GM23338 (cell line): ENCODE measurements around the gene HTR4. TPM values are rescaled to one million over a fixed set of nuclear protein-coding genes. Genes with fewer than 3 reads are reported as not detected.

Experiments
- ATAC-seq: fragments of 200-7000 bp; cut with Tn5 transposase; 3 replicates; pipeline ENCODE4 v1.9.1; 2020
- DNase-seq: peaks from one replicate; pipeline ENCODE4 v3.0.0-alpha.2; 2015; ENCODE audit warnings: low spot score
- H2AFZ ChIP-seq: fragments of 200-600 bp; sonication (generic); 2 replicates; pipeline ENCODE4 v1.8.0; 2016; ENCODE audit warnings: antibody characterized with exemption, mild to moderate bottlenecking, moderate library complexity
- H3F3A ChIP-seq: fragments of 200-600 bp; sonication (generic); replicated peaks from 2 replicates; pipeline ENCODE4 v1.8.0; 2017; ENCODE audit warnings: antibody characterized with exemption, mixed run types, low read depth
- H3K27ac ChIP-seq: fragments of 200-600 bp; sonication (generic); 2 replicates; pipeline ENCODE4 v1.6.1; 2016; ENCODE audit warnings: low read depth
- H3K27me3 ChIP-seq: fragments of 200-600 bp; sonication (generic); 2 replicates; pipeline ENCODE4 v1.8.0; 2016; ENCODE audit warnings: mild to moderate bottlenecking, mixed run types, moderate library complexity; ENCODE audit not compliant: insufficient read depth
- H3K36me3 ChIP-seq: fragments of 200-600 bp; sonication (generic); 2 replicates; pipeline ENCODE4 v1.8.0; 2016; ENCODE audit warnings: mild to moderate bottlenecking; ENCODE audit not compliant: insufficient read depth
- H3K4me1 ChIP-seq: fragments of 200-600 bp; sonication (generic); 2 replicates; pipeline ENCODE4 v1.8.0; 2016; ENCODE audit warnings: mild to moderate bottlenecking, moderate library complexity; ENCODE audit not compliant: insufficient read depth
- H3K4me2 ChIP-seq: fragments of 200-600 bp; sonication (generic); 2 replicates; pipeline ENCODE4 v1.7.1; 2017; ENCODE audit warnings: mixed run types
- H3K4me3 ChIP-seq: fragments of 200-600 bp; sonication (generic); 2 replicates; pipeline ENCODE4 v1.6.1; 2016; ENCODE audit warnings: mixed run types
- H3K79me2 ChIP-seq: fragments of 200-600 bp; sonication (generic); replicated peaks from 2 replicates; pipeline ENCODE4 v1.8.0; 2017; ENCODE audit warnings: mild to moderate bottlenecking; ENCODE audit not compliant: insufficient read depth
- H3K9me2 ChIP-seq: fragments of 200-600 bp; sonication (generic); 2 replicates; pipeline ENCODE4 v1.8.0; 2017; ENCODE audit not compliant: insufficient read depth
- H4K20me1 ChIP-seq: fragments of 200-600 bp; sonication (generic); replicated peaks from 2 replicates; pipeline ENCODE4 v1.8.0; 2017; ENCODE audit warnings: mild to moderate bottlenecking; ENCODE audit not compliant: insufficient read depth
- H3K27ac Mint-ChIP-seq: 2 replicates; pipeline ENCODE4 v1.8.0; 2020; ENCODE audit warnings: inconsistent platforms, mild to moderate bottlenecking, moderate library complexity, mixed read lengths
- H3K27me3 Mint-ChIP-seq: 3 replicates; pipeline ENCODE4 v1.8.0; 2022; ENCODE audit warnings: low read depth, mild to moderate bottlenecking, moderate library complexity, mixed read lengths, inconsistent platforms; ENCODE audit not compliant: insufficient read depth, poor library complexity
- H3K36me3 Mint-ChIP-seq: 3 replicates; pipeline ENCODE4 v1.8.0; 2021; ENCODE audit warnings: low read depth, mild to moderate bottlenecking, inconsistent platforms, moderate library complexity, mixed read lengths
- H3K4me1 Mint-ChIP-seq: 3 replicates; pipeline ENCODE4 v1.8.0; 2020; ENCODE audit warnings: mild to moderate bottlenecking, inconsistent platforms, mixed read lengths
- H3K4me3 Mint-ChIP-seq: 3 replicates; pipeline ENCODE4 v1.8.0; 2021; ENCODE audit warnings: moderate library complexity, mild to moderate bottlenecking, inconsistent platforms, mixed read lengths
- H3K9me3 Mint-ChIP-seq: 3 replicates; pipeline ENCODE4 v1.8.0; 2020; ENCODE audit warnings: moderate library complexity, mild to moderate bottlenecking, inconsistent platforms, mixed read lengths
- CREB1 ChIP-seq: fragments of 250-450 bp; sonication (Bioruptor Pico); IDR thresholded peaks from 2 replicates; pipeline ENCODE4 v1.5.0; 2020; ENCODE audit warnings: low read depth, mild to moderate bottlenecking, moderate library complexity
- EZH2 ChIP-seq: fragments of 200-600 bp; sonication (generic); IDR thresholded peaks from one replicate; pipeline ENCODE4 v1.8.0; 2017; ENCODE audit warnings: antibody characterized with exemption, mild to moderate bottlenecking, low read depth; ENCODE audit not compliant: unreplicated experiment
- EZH2phosphoT487 ChIP-seq: fragments of 200-600 bp; sonication (generic); IDR thresholded peaks from one replicate; pipeline ENCODE4 v1.8.1; 2018; ENCODE audit warnings: antibody characterized with exemption; ENCODE audit not compliant: unreplicated experiment
- NANOG ChIP-seq: IDR thresholded peaks from 2 replicates; pipeline ENCODE4 v1.6.1; 2016; ENCODE audit warnings: antibody characterized with exemption, borderline replicate concordance
- POLR2AphosphoS5 ChIP-seq: IDR thresholded peaks from 2 replicates; pipeline ENCODE4 v1.6.1; 2016; ENCODE audit warnings: antibody characterized with exemption, low read depth
- STAT1 ChIP-seq: IDR thresholded peaks from one replicate; pipeline ENCODE4 v1.6.1; 2016; ENCODE audit warnings: antibody characterized with exemption; ENCODE audit not compliant: unreplicated experiment
- polyA plus RNA-seq: library from polyadenylated mRNA; unstranded; fragments of >200 nt; fragmentation: Nextera tagmentation; extraction: Ambion mirVana; gene quantifications from 2 replicates; pipeline ENCODE4 v1.2.1, GENCODE V29; 2016
- total RNA-seq: library from RNA; depleted of rRNA; stranded (reverse); fragments of >200 nt; shearing (Covaris generic); gene quantifications from 2 replicates; pipeline ENCODE4 v1.2.3, GENCODE V29; 2014
- TF ChIP-seq, protein P1 (sequence below): IDR thresholded peaks from one replicate; pipeline ENCODE4 v1.6.1; 2018; ENCODE audit warnings: antibody characterized with exemption; ENCODE audit not compliant: unreplicated experiment
- TF ChIP-seq, protein P2 (sequence below): fragments of 250-450 bp; sonication (Bioruptor Pico); IDR thresholded peaks from 2 replicates; pipeline ENCODE4 v1.5.0; 2020; ENCODE audit warnings: mild to moderate bottlenecking, moderate library complexity
- TF ChIP-seq, protein P3 (sequence below): IDR thresholded peaks from 2 replicates; pipeline ENCODE4 v1.6.1; 2016; ENCODE audit warnings: antibody characterized with exemption
- TF ChIP-seq, protein P4 (sequence below), 2 experiments: fragments of 200-600 bp in 1 of 2; sonication (generic) in 1 of 2; conservative IDR thresholded peaks; 2 replicates each; pipeline versions ENCODE4 v1.5.1 to v1.6.1; 2016 to 2017; ENCODE audit warnings: antibody characterized with exemption in 2 of 2, low read depth in 2 of 2, mild to moderate bottlenecking in 2 of 2, moderate library complexity in 1 of 2

The HTR4 gene
- total and polyA plus RNA-seq, 2 experiments from 2014 or later: 0.10 TPM; not detected in 1

DNA sequence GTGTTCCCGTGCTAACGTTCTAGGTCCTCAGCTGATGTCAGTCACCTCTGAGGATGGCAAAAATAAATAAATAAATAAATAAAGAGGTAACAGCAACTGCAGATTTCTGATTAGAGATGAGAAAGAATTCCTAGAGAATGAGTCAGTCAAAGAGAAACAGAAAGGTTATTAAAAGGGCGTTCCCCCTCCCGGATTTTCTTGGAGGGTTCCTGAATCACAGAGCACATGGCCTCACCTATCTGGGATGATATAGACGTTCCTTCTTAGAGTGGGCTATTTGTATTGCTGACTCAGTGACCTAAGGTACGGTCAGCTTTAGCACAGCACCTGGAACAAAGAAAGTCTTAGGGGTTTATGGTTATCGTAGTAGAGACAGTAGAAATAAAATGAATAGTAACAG lies 30.6 kb downstream of the HTR4 start (continued):
- TF ChIP-seq, protein P1, sequence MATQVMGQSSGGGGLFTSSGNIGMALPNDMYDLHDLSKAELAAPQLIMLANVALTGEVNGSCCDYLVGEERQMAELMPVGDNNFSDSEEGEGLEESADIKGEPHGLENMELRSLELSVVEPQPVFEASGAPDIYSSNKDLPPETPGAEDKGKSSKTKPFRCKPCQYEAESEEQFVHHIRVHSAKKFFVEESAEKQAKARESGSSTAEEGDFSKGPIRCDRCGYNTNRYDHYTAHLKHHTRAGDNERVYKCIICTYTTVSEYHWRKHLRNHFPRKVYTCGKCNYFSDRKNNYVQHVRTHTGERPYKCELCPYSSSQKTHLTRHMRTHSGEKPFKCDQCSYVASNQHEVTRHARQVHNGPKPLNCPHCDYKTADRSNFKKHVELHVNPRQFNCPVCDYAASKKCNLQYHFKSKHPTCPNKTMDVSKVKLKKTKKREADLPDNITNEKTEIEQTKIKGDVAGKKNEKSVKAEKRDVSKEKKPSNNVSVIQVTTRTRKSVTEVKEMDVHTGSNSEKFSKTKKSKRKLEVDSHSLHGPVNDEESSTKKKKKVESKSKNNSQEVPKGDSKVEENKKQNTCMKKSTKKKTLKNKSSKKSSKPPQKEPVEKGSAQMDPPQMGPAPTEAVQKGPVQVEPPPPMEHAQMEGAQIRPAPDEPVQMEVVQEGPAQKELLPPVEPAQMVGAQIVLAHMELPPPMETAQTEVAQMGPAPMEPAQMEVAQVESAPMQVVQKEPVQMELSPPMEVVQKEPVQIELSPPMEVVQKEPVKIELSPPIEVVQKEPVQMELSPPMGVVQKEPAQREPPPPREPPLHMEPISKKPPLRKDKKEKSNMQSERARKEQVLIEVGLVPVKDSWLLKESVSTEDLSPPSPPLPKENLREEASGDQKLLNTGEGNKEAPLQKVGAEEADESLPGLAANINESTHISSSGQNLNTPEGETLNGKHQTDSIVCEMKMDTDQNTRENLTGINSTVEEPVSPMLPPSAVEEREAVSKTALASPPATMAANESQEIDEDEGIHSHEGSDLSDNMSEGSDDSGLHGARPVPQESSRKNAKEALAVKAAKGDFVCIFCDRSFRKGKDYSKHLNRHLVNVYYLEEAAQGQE: no peak
- TF ChIP-seq EZH2: no peak
- TF ChIP-seq EZH2phosphoT487: no peak

DNA sequence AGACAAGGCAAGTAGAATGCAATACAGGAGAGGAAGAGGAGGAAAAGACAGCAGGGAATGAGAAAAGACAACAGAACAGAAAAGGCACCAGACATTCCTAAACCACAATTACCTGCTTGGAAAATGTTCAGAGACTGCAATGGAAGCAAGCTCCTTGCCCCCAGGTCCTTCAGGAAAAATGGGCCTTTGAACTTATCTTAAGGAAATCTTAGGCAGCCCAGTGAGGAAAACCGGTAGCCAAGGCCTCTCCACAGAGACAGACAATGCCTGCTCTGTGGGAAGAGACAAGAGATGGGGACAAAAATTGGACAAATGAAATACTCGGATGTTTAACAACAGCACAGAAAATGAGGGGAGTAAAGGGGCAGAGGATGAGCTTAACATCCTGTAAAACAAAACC lies 31.2 kb downstream of the HTR4 start:
- Histone ChIP-seq H3K9me2 (no peaks in the 10 kb centered on the region), H3K27me3 (no peaks in the 10 kb centered on the region), H2AFZ (peak overlapping the region; percentile 56; the same call in 1 of the 2 replicates), H3K4me1 (no peaks in the 10 kb centered on the region), H3K4me2 (no peak overlapping the region), H3K79me2 (no peaks in the 10 kb centered on the region), H3K36me3 (no peaks in the 10 kb centered on the region), H4K20me1 (no peaks in the 10 kb centered on the region), H3K4me3 (no peak overlapping the region), H3K27ac (no peak overlapping the region), H3F3A (no peaks in the 10 kb centered on the region)
- no peak overlapping the region for H3K4me3 Mint-ChIP-seq
- ATAC-seq (no peak), DNase-seq (no peak)
- H3K27me3 Mint-ChIP-seq: peaks cover 1% of the 10 kb centered on the region
- H3K27ac Mint-ChIP-seq: no peak overlapping the region
- no peaks in the 10 kb centered on the region for H3K4me1 Mint-ChIP-seq
- H3K36me3 Mint-ChIP-seq: no peaks in the 10 kb centered on the region
- no peaks in the 10 kb centered on the region for H3K9me3 Mint-ChIP-seq
- no peak for TF ChIP-seq EZH2
- TF ChIP-seq CREB1 (CRISPR knock-in tag): no peak
- no peak for TF ChIP-seq NANOG
- TF ChIP-seq STAT1: no peak
- TF ChIP-seq POLR2AphosphoS5: no peak
- TF ChIP-seq, protein P2, sequence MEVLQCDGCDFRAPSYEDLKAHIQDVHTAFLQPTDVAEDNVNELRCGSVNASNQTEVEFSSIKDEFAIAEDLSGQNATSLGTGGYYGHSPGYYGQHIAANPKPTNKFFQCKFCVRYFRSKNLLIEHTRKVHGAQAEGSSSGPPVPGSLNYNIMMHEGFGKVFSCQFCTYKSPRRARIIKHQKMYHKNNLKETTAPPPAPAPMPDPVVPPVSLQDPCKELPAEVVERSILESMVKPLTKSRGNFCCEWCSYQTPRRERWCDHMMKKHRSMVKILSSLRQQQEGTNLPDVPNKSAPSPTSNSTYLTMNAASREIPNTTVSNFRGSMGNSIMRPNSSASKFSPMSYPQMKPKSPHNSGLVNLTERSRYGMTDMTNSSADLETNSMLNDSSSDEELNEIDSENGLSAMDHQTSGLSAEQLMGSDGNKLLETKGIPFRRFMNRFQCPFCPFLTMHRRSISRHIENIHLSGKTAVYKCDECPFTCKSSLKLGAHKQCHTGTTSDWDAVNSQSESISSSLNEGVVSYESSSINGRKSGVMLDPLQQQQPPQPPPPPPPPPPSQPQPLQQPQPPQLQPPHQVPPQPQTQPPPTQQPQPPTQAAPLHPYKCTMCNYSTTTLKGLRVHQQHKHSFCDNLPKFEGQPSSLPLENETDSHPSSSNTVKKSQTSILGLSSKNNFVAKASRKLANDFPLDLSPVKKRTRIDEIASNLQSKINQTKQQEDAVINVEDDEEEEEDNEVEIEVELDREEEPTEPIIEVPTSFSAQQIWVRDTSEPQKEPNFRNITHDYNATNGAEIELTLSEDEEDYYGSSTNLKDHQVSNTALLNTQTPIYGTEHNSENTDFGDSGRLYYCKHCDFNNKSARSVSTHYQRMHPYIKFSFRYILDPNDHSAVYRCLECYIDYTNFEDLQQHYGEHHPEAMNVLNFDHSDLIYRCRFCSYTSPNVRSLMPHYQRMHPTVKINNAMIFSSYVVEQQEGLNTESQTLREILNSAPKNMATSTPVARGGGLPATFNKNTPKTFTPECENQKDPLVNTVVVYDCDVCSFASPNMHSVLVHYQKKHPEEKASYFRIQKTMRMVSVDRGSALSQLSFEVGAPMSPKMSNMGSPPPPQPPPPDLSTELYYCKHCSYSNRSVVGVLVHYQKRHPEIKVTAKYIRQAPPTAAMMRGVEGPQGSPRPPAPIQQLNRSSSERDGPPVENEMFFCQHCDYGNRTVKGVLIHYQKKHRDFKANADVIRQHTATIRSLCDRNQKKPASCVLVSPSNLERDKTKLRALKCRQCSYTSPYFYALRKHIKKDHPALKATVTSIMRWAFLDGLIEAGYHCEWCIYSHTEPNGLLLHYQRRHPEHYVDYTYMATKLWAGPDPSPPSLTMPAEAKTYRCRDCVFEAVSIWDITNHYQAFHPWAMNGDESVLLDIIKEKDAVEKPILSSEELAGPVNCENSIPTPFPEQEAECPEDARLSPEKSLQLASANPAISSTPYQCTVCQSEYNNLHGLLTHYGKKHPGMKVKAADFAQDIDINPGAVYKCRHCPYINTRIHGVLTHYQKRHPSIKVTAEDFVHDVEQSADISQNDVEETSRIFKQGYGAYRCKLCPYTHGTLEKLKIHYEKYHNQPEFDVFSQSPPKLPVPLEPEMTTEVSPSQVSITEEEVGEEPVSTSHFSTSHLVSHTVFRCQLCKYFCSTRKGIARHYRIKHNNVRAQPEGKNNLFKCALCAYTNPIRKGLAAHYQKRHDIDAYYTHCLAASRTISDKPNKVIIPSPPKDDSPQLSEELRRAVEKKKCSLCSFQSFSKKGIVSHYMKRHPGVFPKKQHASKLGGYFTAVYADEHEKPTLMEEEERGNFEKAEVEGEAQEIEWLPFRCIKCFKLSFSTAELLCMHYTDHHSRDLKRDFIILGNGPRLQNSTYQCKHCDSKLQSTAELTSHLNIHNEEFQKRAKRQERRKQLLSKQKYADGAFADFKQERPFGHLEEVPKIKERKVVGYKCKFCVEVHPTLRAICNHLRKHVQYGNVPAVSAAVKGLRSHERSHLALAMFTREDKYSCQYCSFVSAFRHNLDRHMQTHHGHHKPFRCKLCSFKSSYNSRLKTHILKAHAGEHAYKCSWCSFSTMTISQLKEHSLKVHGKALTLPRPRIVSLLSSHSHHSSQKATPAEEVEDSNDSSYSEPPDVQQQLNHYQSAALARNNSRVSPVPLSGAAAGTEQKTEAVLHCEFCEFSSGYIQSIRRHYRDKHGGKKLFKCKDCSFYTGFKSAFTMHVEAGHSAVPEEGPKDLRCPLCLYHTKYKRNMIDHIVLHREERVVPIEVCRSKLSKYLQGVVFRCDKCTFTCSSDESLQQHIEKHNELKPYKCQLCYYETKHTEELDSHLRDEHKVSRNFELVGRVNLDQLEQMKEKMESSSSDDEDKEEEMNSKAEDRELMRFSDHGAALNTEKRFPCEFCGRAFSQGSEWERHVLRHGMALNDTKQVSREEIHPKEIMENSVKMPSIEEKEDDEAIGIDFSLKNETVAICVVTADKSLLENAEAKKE: no peak
- TF ChIP-seq, protein P3, sequence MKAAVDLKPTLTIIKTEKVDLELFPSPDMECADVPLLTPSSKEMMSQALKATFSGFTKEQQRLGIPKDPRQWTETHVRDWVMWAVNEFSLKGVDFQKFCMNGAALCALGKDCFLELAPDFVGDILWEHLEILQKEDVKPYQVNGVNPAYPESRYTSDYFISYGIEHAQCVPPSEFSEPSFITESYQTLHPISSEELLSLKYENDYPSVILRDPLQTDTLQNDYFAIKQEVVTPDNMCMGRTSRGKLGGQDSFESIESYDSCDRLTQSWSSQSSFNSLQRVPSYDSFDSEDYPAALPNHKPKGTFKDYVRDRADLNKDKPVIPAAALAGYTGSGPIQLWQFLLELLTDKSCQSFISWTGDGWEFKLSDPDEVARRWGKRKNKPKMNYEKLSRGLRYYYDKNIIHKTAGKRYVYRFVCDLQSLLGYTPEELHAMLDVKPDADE: no peak
- TF ChIP-seq, protein P4, sequence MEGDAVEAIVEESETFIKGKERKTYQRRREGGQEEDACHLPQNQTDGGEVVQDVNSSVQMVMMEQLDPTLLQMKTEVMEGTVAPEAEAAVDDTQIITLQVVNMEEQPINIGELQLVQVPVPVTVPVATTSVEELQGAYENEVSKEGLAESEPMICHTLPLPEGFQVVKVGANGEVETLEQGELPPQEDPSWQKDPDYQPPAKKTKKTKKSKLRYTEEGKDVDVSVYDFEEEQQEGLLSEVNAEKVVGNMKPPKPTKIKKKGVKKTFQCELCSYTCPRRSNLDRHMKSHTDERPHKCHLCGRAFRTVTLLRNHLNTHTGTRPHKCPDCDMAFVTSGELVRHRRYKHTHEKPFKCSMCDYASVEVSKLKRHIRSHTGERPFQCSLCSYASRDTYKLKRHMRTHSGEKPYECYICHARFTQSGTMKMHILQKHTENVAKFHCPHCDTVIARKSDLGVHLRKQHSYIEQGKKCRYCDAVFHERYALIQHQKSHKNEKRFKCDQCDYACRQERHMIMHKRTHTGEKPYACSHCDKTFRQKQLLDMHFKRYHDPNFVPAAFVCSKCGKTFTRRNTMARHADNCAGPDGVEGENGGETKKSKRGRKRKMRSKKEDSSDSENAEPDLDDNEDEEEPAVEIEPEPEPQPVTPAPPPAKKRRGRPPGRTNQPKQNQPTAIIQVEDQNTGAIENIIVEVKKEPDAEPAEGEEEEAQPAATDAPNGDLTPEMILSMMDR (conservative IDR thresholded peaks at IDR 0.05; ENCODE audit: low read depth in 2 of 2): no peak
